ENCODE data around the gene METRNL. TPM values are rescaled to one million over a fixed set of nuclear protein-coding genes. Genes with fewer than 3 reads are reported as not detected.

The METRNL gene
- total and polyA plus RNA-seq, 12 donors = 39.0 to 134 (median 70.9) TPM

DNA sequence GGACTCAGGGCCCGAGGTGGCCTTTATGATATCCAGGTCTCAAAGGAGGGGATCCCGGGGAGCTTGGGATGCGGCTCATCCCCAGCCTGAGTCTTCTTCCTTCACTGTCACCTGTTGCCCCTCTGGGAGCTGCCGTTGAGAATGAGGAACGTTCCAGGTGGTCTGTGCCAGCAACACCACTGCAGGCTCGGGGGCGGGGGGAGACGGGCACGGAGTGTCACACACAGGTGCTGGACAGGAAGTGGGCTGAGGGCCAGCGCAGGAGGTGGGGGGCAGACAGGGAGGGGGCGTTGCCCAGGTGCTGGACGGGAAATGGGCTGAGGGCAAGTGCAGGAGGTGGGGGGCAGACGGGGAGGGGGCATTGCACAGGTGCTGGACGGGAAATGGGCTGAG lies 28.2 kb downstream of the METRNL start:
- TF ChIP-seq, protein P1, sequence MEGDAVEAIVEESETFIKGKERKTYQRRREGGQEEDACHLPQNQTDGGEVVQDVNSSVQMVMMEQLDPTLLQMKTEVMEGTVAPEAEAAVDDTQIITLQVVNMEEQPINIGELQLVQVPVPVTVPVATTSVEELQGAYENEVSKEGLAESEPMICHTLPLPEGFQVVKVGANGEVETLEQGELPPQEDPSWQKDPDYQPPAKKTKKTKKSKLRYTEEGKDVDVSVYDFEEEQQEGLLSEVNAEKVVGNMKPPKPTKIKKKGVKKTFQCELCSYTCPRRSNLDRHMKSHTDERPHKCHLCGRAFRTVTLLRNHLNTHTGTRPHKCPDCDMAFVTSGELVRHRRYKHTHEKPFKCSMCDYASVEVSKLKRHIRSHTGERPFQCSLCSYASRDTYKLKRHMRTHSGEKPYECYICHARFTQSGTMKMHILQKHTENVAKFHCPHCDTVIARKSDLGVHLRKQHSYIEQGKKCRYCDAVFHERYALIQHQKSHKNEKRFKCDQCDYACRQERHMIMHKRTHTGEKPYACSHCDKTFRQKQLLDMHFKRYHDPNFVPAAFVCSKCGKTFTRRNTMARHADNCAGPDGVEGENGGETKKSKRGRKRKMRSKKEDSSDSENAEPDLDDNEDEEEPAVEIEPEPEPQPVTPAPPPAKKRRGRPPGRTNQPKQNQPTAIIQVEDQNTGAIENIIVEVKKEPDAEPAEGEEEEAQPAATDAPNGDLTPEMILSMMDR (IDR thresholded peaks at IDR 0.05) = no peak
- 50% methylated on average over 14 of the region's 14 CpGs for WGBS, 2 donors
- intact Hi-C loops (cut with DNase I) = no loop called here
- H3K27ac ChIP-seq = no peak overlapping the region
- no peak overlapping the region for H3K4me3 ChIP-seq
- DNase-seq (no peak), ATAC-seq (no peak)
- H3K27me3 ChIP-seq = peaks cover 0 to 11% (median 0%) of the 10 kb centered on the region in 7 donors
- H3K4me1 ChIP-seq = peaks cover 4 to 41% (median 20%) of the 10 kb centered on the region in 9 donors
- no peaks in the 10 kb centered on the region for H3K36me3 ChIP-seq
- H3K9me3 ChIP-seq = no peaks in the 10 kb centered on the region

DNA sequence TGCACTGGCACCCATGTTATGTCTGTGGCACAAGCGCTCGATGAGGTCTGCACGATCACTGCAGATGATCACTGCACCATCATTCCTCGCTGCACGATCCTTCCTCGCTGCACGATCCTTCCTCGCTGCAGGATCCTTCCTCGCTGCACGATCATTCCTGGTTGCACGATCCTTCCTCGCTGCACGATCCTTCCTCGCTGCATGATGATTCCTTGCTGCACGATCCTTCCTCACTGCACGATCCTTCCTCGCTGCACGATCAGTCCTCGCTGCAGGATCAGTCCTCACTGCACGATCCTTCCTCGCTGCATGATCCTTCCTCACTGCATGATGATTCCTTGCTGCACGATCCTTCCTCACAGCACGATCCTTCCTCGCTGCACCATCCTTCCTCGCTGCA lies 29.3 kb downstream of the METRNL start:
- no peaks in the 10 kb centered on the region for H3K9me3 ChIP-seq
- peaks cover 4 to 41% (median 19%) of the 10 kb centered on the region in 9 donors for H3K4me1 ChIP-seq
- H3K27ac ChIP-seq = no peak overlapping the region
- no peaks in the 10 kb centered on the region for H3K36me3 ChIP-seq
- no peak for ATAC-seq
- 96 to 97% methylated on average over 25 of the region's 25 CpGs for WGBS, 2 donors
- no peak for DNase-seq
- TF ChIP-seq, protein P1 (IDR thresholded peaks at IDR 0.05) = no peak
- H3K27me3 ChIP-seq = peaks cover 0 to 11% (median 0%) of the 10 kb centered on the region in 7 donors
- intact Hi-C loops (cut with DNase I) = no loop called here
- H3K4me3 ChIP-seq = no peak overlapping the region

DNA sequence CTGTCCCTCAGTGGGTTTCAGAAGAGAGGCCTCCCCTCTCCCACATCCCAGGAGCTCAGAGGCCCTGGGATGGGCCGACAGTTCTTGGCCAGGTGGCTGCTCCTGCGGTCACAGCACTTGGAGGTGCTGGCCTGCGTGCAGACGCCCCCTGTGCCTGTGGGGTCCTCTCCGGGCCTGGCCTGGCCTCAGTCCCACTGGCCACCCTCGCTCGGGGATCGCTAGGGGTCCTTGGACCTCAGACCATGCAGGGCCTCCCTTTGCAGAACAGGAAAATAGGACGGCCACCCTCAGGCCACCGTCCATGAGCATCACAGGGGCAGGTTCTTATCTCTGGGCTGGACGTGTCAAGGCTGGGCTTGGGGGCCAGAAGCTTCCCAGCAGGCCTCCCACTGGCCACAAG lies 30.0 kb downstream of the METRNL start:
- H3K4me3 ChIP-seq = peak overlapping the region in 4 of 10 donors; percentile 40 to 51 (median 44)
- intact Hi-C loops (cut with DNase I) = no loop called here
- H3K36me3 ChIP-seq = no peaks in the 10 kb centered on the region
- 63 to 69% methylated on average over 11 of the region's 11 CpGs for WGBS, 2 donors
- TF ChIP-seq, protein P1 (IDR thresholded peaks at IDR 0.05) = no peak
- no peaks in the 10 kb centered on the region for H3K9me3 ChIP-seq
- H3K27ac ChIP-seq = peak overlapping the region in 3 of 10 donors; percentile 32 to 72 (median 58)
- no peak for DNase-seq
- H3K4me1 ChIP-seq = peaks cover 4 to 36% (median 17%) of the 10 kb centered on the region in 9 donors
- H3K27me3 ChIP-seq = peaks cover 0 to 11% (median 0%) of the 10 kb centered on the region in 7 donors
- no peak for ATAC-seq

DNA sequence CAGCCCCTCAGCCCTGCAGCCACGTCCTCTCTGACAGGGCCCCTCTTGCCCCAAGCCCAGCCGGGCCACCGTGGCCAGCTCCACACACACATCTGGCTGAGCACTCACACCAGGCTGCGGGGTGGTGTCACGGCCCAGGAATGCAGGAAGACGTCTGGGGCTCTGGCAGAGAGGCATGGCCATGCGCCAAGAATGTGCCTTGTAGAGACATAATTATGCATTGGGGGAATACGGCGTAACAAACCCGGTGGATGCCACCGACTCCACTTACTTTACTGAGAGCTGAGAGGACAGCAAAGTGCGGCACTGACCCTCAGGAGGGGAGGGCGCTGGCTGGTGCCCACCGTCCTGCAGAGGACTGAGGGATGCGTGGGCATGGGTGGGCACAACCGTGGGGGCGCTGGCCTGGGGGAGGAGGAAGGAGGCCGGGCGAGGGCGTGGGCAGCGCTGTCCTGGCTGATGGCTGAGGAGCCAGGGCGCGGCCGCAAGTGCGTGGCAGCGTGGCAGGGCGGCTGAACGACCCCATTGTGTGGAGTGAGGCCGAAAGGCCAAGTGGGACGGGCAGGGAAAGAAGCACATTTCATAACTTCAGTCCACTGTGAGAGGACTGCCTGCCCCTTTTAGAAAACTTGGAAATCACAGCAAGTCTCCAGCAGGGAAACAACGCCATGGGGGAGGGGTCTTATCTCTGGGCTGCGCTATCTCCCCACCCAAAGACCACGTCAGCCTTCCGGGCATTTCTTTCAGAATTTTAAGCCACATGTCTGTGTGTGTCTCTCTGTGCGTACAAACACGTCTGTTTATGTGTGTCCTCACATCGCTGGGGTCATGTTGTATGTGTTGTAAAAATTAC lies 30.6 kb downstream of the METRNL start:
- peaks cover 4 to 36% (median 17%) of the 10 kb centered on the region in 9 donors for H3K4me1 ChIP-seq
- H3K9me3 ChIP-seq = no peaks in the 10 kb centered on the region
- peaks cover 0 to 11% (median 0%) of the 10 kb centered on the region in 7 donors for H3K27me3 ChIP-seq
- TF ChIP-seq, protein P1 (IDR thresholded peaks at IDR 0.05) = no peak
- DNase-seq = peak; percentile 82 to 86
- peak overlapping the region in 6 of 10 donors; percentile 32 to 78 (median 57) for H3K27ac ChIP-seq
- WGBS, 2 donors = 11 to 17% methylated on average over 37 of the region's 37 CpGs
- intact Hi-C loops (cut with DNase I) = no loop called here
- H3K36me3 ChIP-seq = no peaks in the 10 kb centered on the region
- H3K4me3 ChIP-seq = peak overlapping the region in 9 of 10 donors; percentile 18 to 51 (median 40)
- peak; percentile 74 to 88 (median 77) for ATAC-seq

Measured in heart right ventricle (tissue), 16 donors.